GM19467 (cell line): ENCODE results near the gene TSPOAP1.

Source experiments
- ATAC-seq: cut with Tn5 transposase; IDR thresholded peaks from one replicate; pipeline ENCODE4 v1.9.1; 2021; ENCODE audit warnings: mild to moderate bottlenecking, moderate library complexity; ENCODE audit not compliant: unreplicated experiment

TSPOAP1 gene

GRCh38 chr17:58363457-58364185 is 35.0 kb upstream of the TSPOAP1 start:
- ATAC-seq: no peak

DNA sequence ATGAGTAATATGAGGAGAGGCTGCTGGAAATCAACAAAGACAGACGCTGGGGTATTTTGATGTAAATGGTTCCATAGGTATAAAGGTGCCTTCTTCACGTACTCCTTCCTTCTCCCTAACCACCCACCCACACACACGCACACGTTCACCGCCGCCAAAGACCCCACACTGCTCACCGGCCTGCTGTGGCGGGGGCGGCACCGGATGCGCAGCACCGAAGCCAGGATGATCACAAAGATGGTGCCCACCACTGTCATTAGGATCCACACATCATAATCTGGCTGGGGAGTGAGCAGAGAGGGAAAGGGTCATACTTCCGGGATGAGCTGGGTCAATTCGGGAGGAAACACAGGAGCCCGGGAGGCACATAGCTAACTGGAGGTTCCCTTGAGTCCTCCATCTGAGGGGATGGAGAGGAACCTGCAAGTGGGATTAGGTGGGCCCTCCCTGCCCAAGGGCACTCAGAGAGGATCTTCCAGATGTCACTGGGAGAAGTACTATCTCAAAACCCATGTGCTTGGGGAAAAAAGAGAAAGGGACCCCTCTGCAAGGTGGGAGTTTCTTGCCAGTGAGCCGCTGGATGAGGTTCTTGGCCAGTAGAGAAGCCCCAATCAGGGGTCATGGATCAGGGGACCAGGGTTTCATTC is 33.9 kb upstream of the TSPOAP1 start:
- no peak for ATAC-seq

- ATAC-seq: no peak
Observed at GRCh38 chr17:58360296-58361063, 31.9 kb upstream of the TSPOAP1 start.

GRCh38 chr17:58358408-58359172 is 30.0 kb upstream of the TSPOAP1 start:
- no peak for ATAC-seq

- ATAC-seq: no peak
Observed at GRCh38 chr17:58357312-58358297, 29.0 kb upstream of the TSPOAP1 start.

GRCh38 chr17:58356231-58356630 is 27.6 kb upstream of the TSPOAP1 start:
- ATAC-seq: no peak

GRCh38 chr17:58354541-58355216 is 26.1 kb upstream of the TSPOAP1 start:
- no peak for ATAC-seq

DNA sequence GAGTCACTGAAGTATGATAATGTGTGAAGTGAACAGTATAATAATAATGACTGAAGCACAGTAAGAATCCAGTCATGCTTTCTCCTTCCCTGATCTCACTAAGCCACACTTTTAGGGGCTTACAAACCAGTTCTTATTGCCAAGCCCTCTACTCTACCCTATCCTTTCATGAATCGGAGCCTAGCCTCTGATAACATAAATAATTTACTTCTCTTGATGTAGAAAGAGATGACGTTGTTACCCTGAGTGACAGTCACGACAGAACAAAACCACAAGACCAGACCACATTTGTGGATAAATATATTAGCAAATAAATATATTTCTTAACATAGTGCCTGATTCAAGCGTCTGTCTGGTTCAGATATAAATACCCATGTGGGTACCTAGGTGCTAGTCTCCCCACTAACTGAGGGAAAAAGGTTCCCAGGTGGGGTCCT is 24.8 kb upstream of the TSPOAP1 start:
- ATAC-seq: no peak

GRCh38 chr17:58352596-58353388 is 24.2 kb upstream of the TSPOAP1 start:
- ATAC-seq: peak; percentile 2

- ATAC-seq: peak; percentile 85
Observed at GRCh38 chr17:58351831-58352595, 23.4 kb upstream of the TSPOAP1 start, which contains the start of gene SUPT4H1. TSS of gene SUPT4H1 (minus strand) at chr17:58352201. CDS start at chr17:58352135, 66 bp downstream.

DNA sequence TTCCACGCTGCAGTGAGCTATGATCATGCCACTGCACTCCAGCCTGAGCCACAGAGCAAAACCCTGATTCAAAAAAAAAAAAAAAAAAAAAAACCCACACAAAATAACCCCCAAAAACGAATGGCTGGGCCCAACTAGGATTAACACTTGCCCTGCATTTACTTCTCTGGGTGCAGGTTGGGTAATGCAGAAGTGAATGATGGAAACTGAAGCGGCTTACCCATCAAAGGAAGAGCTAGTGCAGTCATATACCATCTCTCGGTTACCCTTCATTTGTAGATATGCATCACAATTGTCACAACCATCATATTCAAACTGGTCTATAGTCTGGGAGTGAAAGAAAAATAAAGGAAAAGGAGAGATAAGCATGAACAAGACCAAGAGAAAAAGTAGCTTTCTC is 22.6 kb upstream of the TSPOAP1 start:
- ATAC-seq: no peak

GRCh38 chr17:58348038-58348437 is 19.4 kb upstream of the TSPOAP1 start:
- no peak for ATAC-seq

- ATAC-seq: no peak
Observed at GRCh38 chr17:58345500-58345899, 16.9 kb upstream of the TSPOAP1 start.

DNA sequence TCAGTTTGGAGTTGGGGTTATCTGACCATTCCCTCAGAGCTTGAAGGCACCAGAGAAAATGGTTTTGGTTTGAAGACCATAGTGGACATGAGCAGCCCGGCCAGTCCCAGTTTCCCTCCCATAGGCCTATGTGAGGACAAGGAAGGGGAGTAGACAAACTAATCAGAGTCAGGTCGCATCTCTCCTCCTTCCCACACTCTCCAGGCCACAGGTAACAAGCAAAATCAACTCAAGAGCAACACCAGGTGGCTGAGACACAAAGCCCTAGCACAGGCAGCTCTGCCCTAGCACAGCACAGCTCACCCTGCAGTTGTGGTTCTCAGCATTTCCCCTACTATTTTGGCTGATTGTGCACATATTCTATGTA is 16.2 kb upstream of the TSPOAP1 start:
- peak; percentile 27 for ATAC-seq

GRCh38 chr17:58344047-58344790 is 15.6 kb upstream of the TSPOAP1 start:
- ATAC-seq: peak; percentile 63

GRCh38 chr17:58343131-58343530 is 14.5 kb upstream of the TSPOAP1 start:
- no peak for ATAC-seq

DNA sequence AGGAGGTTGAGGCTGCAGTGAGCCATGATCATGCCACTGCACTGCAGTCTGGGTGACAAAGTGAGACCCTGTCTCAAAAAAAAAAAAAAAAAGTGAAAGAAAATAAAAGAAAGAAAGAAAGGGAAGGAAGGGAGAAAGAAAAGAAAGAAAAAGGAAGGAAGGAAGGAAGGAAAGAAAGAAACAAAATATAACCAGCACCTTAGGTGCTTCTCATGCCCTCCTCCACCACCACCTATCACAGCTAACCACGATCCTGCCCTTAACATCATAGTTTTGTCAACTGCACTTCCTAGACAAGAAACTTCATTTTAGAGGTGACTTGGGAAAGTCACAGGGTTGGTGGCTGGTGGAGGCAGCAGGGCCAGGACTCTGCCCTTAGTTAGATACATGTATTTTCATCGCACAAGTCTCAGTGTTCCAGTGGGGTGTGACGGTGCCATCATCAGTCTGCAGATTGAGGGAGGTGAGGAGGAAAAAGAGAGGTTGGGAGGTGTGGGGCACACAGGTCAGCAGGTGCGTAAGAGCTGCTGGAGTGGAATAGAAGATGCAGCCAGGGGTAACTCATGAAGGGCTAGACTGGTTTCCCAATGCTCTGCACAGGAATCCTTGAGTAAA is 13.4 kb upstream of the TSPOAP1 start:
- no peak for ATAC-seq
